NCI-H345 (cell line): Measurements from ENCODE around the gene TAC4.

Experiments used
- DNase-seq: peaks from one replicate; lab custom pipeline; 2025; lab: John Stamatoyannopoulos, UW

Gene TAC4

GRCh38 chr17:49872754-49873377 lies 25.0 kb upstream of the TAC4 start:
- no peak for DNase-seq

GRCh38 chr17:49871211-49871610 lies 23.3 kb upstream of the TAC4 start:
- no peak for DNase-seq

GRCh38 chr17:49870298-49870697 lies 22.4 kb upstream of the TAC4 start:
- DNase-seq: no peak

- no peak for DNase-seq
Measured at GRCh38 chr17:49869038-49869374, 21.1 kb upstream of the TAC4 start.

GRCh38 chr17:49866882-49867413 lies 19.1 kb upstream of the TAC4 start:
- no peak for DNase-seq

- DNase-seq: no peak
Measured at GRCh38 chr17:49866019-49866380, 18.1 kb upstream of the TAC4 start.

GRCh38 chr17:49862781-49863331 lies 15.0 kb upstream of the TAC4 start:
- no peak for DNase-seq

GRCh38 chr17:49861150-49861884 lies 13.4 kb upstream of the TAC4 start:
- DNase-seq: peak; percentile 43

- no peak for DNase-seq
Measured at GRCh38 chr17:49859991-49860953, 12.4 kb upstream of the TAC4 start.

- DNase-seq: no peak
Measured at GRCh38 chr17:49858796-49859195, 10.9 kb upstream of the TAC4 start.

- no peak for DNase-seq
Measured at GRCh38 chr17:49854126-49854525, 6.3 kb upstream of the TAC4 start.

- no peak for DNase-seq
Measured at GRCh38 chr17:49853470-49854015, 5.7 kb upstream of the TAC4 start.

- DNase-seq: no peak
Measured at GRCh38 chr17:49851387-49852291, 3.8 kb upstream of the TAC4 start.

GRCh38 chr17:49850772-49851386 lies 3.0 kb upstream of the TAC4 start:
- no peak for DNase-seq

- no peak for DNase-seq
Measured at GRCh38 chr17:49850218-49850610, 2.3 kb upstream of the TAC4 start.

GRCh38 chr17:49848739-49849138 lies 870 bp upstream of the TAC4 start:
- DNase-seq: no peak

- no peak for DNase-seq
Measured at GRCh38 chr17:49846938-49847712, 744 bp downstream of the TAC4 start.

- no peak for DNase-seq
Measured at GRCh38 chr17:49845321-49845720, 2.5 kb downstream of the TAC4 start.

GRCh38 chr17:49843774-49844350 lies 4.0 kb downstream of the TAC4 start:
- DNase-seq: no peak
